Skeletal muscle cell (primary cell): ENCODE results near the gene CDKAL1.
"Not testable (repeated sequence)": the region's sequence is repeated elsewhere in the genome, so short reads cannot be mapped to it uniquely, and the experiment has no call there.

ENCODE experiments used
- DNase-seq: peaks from one replicate; pipeline ENCODE4 v3.0.0-alpha.2; 2010; ENCODE audit warnings: low read depth
- H3K4me3 ChIP-seq: 2 replicates; pipeline ENCODE4 v1.5.1; 2011; ENCODE audit warnings: low read depth, mild to moderate bottlenecking, control low read depth, low read length, moderate library complexity

Gene CDKAL1

DNA sequence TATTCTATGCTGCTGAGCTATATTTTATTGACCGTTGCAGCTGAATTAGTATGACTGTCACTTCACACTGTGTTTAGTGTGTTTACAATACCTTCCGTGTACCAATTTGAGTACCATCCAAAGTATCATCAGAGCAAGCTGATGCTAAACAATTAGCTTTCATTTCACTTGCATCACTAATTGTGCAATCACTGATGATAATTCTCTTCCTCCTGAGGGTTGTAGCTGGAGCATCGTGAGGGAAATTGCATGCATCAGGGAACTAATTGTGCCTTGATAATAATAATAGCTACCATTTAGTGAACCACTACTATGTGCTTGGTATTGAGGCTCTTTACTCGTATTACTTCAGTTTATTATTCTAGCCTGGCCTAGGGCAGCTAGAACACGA lies 674.5 kb downstream of the CDKAL1 start:
- no peak overlapping the region for H3K4me3 ChIP-seq
- DNase-seq: no peak

DNA sequence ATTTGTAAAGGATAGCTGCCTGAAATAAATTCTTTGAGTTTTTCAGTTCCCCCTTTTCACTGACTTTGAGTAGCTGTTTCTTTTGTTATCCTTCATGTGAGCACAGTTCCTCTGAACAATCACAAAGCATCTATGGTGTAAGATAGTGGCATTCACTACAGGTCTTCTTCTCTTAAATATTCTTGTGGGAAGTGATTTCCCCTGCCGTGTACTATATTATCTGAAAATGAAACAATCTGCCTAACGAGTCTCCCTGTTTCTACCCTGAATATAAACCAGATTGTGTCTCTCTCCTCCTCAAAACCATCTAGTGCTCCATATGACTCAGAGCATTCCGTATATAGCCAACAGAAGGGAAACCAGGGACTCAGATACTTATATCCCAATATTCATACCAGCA lies 679.2 kb downstream of the CDKAL1 start:
- DNase-seq: no peak
- no peak overlapping the region for H3K4me3 ChIP-seq

DNA sequence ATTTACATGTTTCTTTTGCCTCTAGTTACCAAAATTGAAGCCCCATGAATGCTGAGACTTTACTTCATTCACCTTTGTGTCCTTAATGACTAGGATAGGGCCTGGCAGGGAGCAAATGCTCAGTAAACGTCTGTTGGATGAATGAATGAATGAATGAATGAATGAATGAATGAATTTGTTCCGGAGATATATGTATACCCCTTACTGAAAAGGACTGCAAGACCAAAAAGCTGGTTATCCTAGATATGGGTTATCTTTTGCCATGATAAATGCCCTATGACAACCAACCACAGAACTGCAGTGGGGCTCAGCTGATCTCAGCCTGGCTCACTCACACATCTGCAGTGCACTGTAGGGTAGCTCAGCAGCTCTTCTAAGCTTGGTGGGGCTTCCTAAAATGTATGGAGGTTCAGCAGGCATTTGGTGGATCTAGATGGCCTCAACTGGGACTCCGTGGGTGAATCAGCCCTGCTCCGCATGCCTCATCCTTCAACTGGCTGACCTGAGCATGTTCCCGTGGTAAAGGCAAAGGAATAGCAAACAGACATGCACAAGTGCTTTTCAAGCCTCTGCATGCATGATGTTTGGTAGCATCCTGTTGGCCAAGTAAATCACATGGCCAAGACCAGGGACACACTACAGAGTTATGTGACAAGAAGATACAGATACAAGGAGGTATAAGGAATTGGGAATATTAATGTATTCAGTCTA lies 680.6 kb downstream of the CDKAL1 start:
- DNase-seq: no peak
- no peak overlapping the region for H3K4me3 ChIP-seq

DNA sequence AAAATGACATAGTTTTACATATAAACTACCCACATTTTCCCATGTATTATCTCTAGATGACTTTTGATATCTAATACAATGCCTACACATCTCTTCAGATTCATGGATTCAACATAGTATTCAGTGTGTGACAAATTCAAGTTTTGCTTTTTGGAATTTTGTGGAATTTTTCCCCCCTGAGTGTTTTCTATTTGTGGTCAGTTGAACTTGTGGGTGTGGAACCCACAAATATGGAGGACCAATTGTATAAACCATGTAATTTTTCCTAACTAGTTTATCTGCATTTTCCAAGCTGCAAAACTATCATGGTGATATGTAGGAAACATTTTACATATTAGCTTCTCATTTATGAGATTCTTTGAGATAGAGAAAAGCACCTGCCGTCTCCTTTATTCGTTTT lies 685.0 kb downstream of the CDKAL1 start:
- DNase-seq: no peak
- no peak overlapping the region for H3K4me3 ChIP-seq

DNA sequence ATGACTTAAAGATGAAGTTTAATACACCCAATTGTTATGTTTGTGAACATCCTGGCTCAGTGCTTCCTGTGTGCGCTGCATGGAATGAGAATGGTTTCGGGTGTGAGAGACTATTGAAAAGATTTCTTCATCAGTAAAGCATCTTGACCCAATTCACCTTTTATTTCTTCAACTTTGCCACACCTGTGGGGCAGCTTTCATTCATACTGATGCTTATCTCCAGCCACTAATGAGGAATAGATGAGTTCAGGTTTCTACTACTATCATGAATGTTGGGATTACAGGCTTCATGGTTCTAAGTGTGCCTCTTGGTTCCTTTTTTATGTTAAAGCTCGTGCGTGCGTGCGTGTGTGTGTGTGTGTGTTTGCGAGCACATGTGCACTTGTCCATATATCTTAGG lies 685.6 kb downstream of the CDKAL1 start:
- H3K4me3 ChIP-seq: no peak overlapping the region
- no peak for DNase-seq

DNA sequence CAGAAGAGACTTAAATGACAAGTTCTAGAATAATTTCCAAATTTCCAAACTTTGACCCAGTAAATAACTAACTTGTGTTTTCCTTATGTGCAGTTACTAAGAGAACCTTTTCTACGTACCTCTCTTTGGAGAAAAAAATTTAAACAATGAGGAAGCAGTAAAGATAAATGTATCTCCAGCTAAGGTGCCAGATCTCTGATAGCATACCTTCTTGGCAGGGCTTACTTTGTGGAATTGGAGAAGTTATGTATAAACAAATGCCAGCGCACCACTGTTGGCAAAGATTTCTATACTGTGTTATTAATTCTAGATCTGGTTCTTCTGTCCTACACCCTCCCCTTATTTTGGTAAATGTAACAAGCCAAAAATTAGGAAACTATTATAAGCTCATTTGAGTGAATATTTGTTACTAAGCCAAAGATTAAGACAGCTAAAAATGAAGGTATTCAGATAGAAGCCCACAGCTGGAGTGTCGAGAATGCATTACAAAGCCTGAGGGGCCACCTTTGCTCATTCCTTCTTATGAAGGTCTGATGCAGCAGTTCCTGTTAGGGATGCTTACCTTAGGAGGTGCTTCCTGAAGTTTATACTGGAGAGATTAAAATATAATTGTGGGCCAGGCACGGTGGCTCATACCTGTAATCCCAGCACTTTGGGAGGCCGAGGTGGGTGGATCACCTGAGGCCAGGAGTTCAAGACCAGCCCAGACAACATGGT lies 686.2 kb downstream of the CDKAL1 start:
- no peak overlapping the region for H3K4me3 ChIP-seq
- no peak for DNase-seq

DNA sequence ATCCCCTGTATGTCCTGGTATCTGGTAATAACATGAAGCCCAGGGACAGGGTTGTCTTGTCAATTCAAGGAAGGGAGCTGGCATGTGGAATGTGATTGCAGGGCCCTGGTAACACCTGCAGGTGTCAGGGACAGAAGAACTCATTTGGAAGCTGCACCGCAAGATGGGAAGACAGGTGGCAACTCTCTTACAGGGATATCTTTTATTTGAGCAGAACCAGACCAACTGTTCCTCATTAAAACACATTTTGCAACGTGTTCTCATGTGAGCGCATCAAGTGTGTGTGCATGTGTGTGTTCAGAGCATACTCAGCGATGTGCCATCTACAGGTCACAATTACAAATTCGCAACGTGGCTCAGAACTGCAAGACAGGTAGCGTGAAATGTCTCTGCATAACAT lies 688.4 kb downstream of the CDKAL1 start:
- H3K4me3 ChIP-seq: no peak overlapping the region
- DNase-seq: no peak

DNA sequence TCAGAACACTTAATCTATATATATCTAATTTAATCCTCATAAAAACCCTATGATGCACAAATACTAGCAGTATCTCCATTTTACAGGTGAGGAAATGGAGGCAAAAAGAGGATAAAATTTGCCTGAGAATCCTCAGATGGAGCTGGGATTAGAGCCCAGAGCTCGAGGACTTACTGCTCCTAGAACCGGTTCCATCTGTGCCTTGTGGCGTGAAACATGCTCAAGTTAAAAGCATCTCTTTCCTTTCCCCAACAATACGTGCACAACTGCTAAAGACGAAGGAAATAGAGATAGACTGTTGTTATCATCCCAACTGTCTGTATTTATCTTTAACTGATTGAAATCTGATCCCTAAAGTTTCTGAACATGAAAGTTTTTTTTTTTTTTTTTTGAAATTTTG lies 691.7 kb downstream of the CDKAL1 start:
- no peak for DNase-seq
- H3K4me3 ChIP-seq: no peak overlapping the region

DNA sequence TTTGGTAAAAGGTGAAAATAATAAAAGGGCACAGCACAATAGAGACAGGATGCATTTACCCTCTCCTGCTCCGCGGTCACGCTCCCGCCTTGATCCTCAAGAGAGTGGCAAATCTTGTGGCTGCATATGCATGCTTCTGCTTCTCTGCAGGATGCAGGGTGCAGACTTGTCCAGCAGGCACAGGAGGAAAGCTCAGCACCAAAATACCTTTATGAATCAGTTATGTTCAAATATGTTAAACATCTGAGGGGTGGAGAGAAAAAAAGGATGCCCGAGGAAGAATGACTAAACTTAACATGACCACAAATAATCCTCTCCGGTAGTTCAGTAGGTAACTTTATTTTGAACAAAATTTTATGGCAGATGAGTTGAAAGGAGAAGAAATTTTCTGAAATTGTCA lies 693.2 kb downstream of the CDKAL1 start:
- H3K4me3 ChIP-seq: no peak overlapping the region
- no peak for DNase-seq

DNA sequence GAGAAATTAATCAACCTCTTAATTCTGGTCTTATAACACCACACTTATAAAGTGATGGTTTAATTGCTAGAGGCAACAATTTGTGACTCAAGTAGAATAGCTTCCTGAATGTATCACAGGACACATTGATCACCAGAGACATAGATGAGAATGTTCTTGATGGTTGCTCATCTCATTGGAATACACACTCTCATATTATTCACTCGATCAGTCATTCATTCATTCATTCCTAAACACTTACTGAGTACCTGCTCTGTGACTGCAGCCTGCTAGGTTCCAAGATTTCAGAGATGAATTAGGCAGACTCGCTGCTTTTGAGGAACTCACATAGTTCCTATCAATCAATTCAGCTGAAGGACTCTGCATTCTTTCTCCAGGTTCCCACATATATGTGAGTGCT lies 694.2 kb downstream of the CDKAL1 start:
- no peak for DNase-seq

DNA sequence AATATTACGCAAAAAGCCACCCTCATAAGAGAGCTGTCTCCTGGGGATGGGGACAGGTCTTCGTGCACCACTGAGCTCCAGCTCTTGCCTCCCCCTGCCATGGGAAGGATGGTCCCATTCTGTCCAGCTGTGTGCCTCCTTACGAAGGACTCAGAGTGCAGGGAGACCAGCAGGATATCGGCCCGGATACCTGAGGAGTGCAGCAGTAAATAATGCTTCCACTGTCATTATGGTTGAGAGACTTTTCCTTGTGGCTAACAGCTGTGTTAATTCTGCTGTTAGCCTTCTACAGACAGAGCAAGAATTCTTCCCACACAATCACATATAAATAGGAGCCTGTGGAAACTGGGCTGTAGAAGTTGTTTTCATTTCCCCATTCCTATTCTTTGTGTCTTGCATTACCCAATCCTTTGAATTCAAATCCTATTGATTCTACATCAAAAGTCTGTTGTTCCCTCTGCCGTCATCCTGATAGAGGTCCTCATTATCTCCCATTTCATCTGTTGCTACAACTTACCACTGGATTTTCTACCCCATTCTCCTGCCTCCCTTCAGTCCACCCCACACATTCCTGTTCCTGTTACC lies 694.7 kb downstream of the CDKAL1 start:
- no peak overlapping the region for H3K4me3 ChIP-seq

More for the DNA sequence above, 694.2 kb downstream of the CDKAL1 start:
- H3K4me3 ChIP-seq: no peak overlapping the region

DNA sequence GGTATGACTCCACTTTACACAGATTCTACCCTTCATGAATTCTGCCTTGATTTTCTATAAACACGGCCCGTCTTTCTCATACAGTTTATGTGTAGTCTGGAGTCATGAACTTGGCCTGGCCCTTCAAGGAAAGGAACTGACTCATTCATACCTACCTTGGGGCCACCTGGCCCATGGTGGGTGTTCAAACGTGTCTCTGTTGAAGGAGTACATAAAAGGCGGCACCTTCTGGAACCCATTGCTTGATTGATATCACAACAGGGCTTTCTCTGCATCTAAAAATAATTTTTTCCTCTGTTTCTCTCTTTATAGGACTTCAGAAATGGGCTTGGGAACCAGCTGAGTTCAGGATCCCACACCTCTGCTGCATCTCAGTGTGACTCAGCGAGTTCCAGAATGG lies 696.3 kb downstream of the CDKAL1 start:
- no peak overlapping the region for H3K4me3 ChIP-seq
- DNase-seq: no peak

More for the DNA sequence above, 694.7 kb downstream of the CDKAL1 start:
- no peak for DNase-seq

DNA sequence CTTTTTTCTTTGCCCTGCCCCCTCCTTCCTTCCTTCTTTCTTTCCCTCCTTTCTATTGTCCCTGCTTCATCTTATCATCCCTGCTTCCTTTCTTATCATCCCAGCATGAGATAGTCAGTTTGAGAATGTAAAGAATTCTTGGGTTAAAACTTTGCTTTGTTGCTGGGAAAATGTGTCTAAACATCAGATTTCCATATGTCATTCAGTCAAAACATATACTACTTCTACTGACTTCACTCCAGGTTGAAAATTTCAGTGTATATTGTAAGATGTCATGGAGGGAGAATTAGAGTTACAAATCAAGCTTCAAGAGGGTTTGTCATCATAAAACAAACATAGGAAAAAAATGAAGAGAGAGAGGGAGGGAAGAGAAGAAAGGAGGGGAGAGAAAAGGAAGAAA lies 700.9 kb downstream of the CDKAL1 start:
- H3K4me3 ChIP-seq: no peak overlapping the region
- no peak for DNase-seq

DNA sequence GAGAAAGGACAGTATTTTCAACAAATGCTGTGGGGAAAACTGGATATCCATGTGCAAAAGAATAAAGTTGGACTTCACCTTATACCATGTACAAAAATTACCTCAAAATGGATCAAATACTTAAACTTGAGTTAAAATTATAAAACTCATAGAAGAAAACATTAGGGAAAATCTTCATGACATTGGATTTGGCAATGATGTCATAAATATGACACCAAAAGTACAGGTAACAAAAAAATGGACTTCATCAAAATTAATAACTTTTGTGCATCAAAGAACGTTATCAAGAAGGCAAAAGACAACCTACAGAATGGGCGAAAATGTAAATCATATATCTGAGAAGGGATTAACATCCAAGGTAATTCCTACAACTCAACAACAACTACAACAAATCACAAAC lies 704.0 kb downstream of the CDKAL1 start:
- H3K4me3 ChIP-seq: no peak overlapping the region
- no peak for DNase-seq

DNA sequence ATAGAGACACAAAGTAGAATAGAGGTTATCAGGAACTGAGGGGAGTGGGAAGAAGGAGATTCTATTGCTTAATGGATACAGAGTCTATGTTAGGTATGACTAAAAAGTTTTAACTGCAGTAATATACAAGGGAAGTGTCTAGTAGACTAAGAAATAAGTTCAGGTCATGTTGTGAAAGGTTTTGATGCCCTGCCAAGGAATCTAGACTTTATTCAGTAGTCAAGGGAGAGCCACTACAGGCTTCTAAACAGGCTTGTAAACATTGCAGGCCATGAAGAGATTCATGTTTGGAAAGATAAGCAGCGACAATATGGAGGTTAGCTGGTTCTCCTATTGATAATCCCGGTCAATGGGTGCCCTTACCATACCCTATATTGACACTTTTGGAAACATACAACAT lies 706.5 kb downstream of the CDKAL1 start:
- no peak for DNase-seq
- H3K4me3 ChIP-seq: no peak overlapping the region

DNA sequence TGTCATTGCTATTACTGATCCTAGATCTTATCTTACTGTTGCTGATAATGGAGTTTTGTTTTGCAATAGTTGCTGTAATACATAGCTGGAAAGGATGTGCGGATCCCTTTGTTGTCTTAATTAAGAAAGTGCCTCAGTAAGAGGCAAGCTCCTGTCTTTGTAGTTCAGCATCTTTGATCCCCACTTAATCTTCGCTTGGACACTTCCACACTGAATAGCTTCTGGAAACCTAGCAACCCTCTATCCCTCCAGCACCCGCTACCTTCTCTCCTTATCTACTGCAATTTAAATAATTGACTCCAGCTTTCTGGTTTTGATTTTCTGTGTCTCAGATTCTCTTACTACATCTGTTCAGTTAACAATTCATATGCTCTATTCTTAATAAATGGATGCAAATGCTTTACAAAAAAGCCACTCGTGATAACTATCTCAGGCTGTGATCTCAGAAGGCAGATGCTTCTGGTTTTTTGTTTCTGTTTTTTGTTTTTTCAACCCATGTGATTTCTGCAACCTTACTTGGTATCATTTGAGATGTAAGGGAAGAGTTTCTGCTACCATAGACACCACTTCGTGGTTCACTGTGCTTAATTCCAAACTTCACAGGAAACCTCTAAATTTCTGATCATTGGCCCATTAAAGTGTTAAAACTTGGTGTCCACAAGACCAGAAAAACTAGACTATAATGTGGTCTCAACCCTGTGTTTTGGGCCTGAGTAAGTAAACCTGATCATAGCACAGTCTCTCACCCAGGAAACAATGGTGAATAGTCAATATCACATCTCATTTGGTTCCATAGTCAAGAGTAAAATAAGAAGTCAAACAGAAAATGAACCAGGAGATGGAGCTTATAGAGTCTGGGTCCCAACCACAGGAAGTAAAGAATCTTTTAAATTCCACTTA lies 707.2 kb downstream of the CDKAL1 start:
- no peak for DNase-seq

DNA sequence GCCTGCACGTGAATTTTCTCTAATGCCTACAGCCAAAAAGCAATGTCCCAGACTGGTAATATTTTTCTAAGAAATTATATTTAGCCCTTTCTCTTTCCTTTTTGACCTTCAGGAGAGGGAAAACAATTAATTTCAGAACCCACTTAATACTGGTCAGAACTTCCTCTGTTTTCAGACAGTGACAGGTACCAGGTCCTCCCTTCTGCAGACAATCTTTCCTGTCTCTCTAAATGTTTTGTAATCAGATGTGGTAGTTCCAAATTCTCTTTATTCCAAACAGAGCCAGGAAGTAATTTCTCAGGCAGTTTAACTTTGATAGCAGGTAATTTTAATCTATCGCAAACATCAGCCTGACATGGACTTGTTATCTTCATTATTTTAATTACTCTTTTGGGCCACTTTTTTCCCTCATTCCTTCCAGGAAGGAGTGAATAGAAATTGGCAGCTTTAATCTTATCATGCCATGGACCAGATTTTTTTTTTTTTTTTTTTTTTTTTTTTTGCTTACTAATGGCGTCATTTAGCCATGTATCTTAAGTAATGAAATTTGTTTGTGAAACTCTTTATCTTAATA lies 710.7 kb downstream of the CDKAL1 start:
- no peak overlapping the region for H3K4me3 ChIP-seq
- DNase-seq: no peak

More for the DNA sequence above, 707.2 kb downstream of the CDKAL1 start:
- no peak overlapping the region for H3K4me3 ChIP-seq

DNA sequence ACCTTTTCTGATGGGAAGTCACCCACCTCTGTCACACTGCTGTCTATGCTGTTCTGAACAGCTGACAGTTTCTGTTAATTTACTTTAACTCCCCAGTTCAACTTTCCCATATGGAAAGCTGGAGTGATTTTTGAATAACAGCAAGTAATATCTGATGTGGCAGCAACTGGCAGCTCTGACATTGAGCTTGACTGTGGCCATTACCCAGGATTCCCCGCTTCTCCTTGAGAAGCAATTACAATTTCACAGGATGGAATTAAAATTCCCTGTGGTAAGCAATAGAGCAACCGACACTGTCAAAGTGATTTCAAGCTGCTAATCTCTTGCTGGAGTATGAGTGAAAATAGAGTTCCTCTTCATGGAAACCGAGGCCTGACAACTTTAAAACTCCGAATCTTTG lies 711.2 kb downstream of the CDKAL1 start:
- H3K4me3 ChIP-seq: no peak overlapping the region
- DNase-seq: no peak

DNA sequence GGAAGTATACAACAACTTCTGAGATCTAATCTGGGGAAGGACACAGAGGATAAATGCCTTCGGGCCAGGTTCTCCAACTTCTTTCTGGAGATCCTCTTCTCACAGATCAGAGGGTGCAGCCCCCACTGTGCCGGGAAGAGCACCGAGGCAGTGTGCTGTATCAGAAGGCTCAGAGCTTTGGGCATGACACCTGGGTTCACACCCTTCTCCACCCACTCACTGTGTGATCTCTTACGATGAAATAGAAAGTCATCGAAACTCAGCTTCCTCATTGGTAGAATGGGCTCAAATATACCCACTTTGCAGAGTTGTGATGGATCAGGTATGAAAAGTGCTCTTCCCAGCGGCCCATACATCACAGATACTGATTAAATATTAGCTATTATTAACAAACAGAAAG lies 711.8 kb downstream of the CDKAL1 start:
- no peak for DNase-seq
- no peak overlapping the region for H3K4me3 ChIP-seq

DNA sequence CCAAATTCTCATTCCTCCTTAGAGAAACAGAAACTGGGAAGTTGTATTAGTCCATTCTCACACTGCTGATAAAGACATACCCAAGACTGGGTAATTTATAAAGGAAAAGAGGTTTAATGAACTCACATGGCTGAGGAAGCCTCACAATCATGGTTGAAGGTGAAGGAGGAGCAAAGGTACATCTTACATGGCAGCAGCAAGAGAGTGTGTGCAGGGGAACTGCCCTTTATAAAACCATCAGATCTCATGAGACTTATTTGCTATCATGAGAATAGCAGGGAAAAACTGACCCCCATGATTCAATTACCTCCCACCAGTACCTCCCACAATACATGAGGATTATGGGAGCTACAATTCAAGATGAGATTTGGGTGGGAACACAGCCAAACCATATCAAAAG lies 720.2 kb downstream of the CDKAL1 start:
- not testable (repeated sequence) for H3K4me3 ChIP-seq, DNase-seq
